ENCODE data around the gene NEMF. TPM values are rescaled to one million over a fixed set of nuclear protein-coding genes. Genes with fewer than 3 reads are reported as not detected.

NEMF gene
- total and polyA plus RNA-seq, 2 donors (not counting 1 experiment from before 2014, with no cell fraction given): 26.7 to 127 TPM

- Histone ChIP-seq H3K9me3 (ENCODE audit: control extremely low read depth in 1 of 3, control insufficient read depth in 2 of 3, insufficient read depth in 1 of 3, low read length in 2 of 3) (no peaks in the 10 kb centered on the region), H3K4me3 (ENCODE audit: control extremely low read depth in 1 of 5, extremely low read depth in 1 of 5, insufficient read depth in 1 of 5, low read depth in 2 of 5, low read length in 4 of 5) (no peak overlapping the region), H3K79me2 (ENCODE audit: control insufficient read depth, insufficient read depth, low read length) (no peaks in the 10 kb centered on the region), H3K9ac (ENCODE audit: low read length) (no peak overlapping the region), H4K20me1 (ENCODE audit: control insufficient read depth, insufficient read depth, low read length, poor library complexity, severe bottlenecking) (no peaks in the 10 kb centered on the region), H3K27me3 (replicated peaks in 1 of 4; ENCODE audit: control extremely low read depth in 1 of 4, control insufficient read depth in 3 of 4, insufficient read depth in 4 of 4, low read length in 3 of 4) (no peaks in the 10 kb centered on the region), H3K4me2 (replicated peaks; ENCODE audit: low read depth, low read length, poor library complexity, severe bottlenecking) (peak overlapping the region; percentile 26), H3K27ac (ENCODE audit: low read length in 2 of 2) (peak overlapping the region; percentile 15 to 59), H2AFZ (ENCODE audit: insufficient read depth, low read depth, low read length, poor library complexity, severe bottlenecking) (peak overlapping the region; percentile 46), H3K36me3 (replicated peaks in 1 of 2; ENCODE audit: control extremely low read depth in 1 of 2, control insufficient read depth in 1 of 2, extremely low read depth in 1 of 2, insufficient read depth in 2 of 2, low read length in 1 of 2) (no peaks in the 10 kb centered on the region), H3K4me1 (ENCODE audit: control insufficient read depth in 2 of 2, insufficient read depth in 2 of 2, low read length in 2 of 2) (peaks cover 12 to 16% of the 10 kb centered on the region in 2 donors)
- Mint-ChIP-seq H3K27me3 (no peaks in the 10 kb centered on the region), H3K9me3 (ENCODE audit: insufficient read depth) (no peaks in the 10 kb centered on the region), H3K4me3 (peak overlapping the region; percentile 13), H3K4me1 (peaks cover 15% of the 10 kb centered on the region), H3K27ac (peak overlapping the region; percentile 72)
- DNase-seq (peak; percentile 44), ATAC-seq (ENCODE audit: low read depth) (peak; percentile 60)
- WGBS (ENCODE audit: insufficient coverage): 22% methylated on average over 1 of the region's 9 CpGs
- intact Hi-C loops (cut with micrococcal nuclease): no loop called here
- CTCF ChIA-PET: interaction anchor here (0.9 to 4.9 kb wide), 22 partner anchors 8 to 234 kb away, joined by 3 to 49 read pairs (median 4); partner anchors contain the start of gene NEMF
- TF ChIP-seq, protein P1, sequence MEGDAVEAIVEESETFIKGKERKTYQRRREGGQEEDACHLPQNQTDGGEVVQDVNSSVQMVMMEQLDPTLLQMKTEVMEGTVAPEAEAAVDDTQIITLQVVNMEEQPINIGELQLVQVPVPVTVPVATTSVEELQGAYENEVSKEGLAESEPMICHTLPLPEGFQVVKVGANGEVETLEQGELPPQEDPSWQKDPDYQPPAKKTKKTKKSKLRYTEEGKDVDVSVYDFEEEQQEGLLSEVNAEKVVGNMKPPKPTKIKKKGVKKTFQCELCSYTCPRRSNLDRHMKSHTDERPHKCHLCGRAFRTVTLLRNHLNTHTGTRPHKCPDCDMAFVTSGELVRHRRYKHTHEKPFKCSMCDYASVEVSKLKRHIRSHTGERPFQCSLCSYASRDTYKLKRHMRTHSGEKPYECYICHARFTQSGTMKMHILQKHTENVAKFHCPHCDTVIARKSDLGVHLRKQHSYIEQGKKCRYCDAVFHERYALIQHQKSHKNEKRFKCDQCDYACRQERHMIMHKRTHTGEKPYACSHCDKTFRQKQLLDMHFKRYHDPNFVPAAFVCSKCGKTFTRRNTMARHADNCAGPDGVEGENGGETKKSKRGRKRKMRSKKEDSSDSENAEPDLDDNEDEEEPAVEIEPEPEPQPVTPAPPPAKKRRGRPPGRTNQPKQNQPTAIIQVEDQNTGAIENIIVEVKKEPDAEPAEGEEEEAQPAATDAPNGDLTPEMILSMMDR (IDR thresholded peaks at IDR 0.05): no peak
- TF ChIP-seq EZH2 (IDR thresholded peaks at IDR 0.05; ENCODE audit: borderline replicate concordance, insufficient read depth, low read depth, low read length, poor library complexity, severe bottlenecking): no peak
- POLR2A ChIA-PET: interaction anchor here (0.6 to 1.5 kb wide), 7 partner anchors 12 to 223 kb away, joined by 3 to 5 read pairs (median 4); no protein-coding TSS in a partner anchor
These were observed 27.9 kb upstream of the NEMF start for GRCh38 chr14:49880267-49881064.

Data from B cell (primary cell).